DND-41 (cell line): ENCODE results near the gene PDLIM5.

Source experiments
- ATAC-seq: fragments of 200-7000 bp; cut with Tn5 transposase; 3 replicates; pipeline ENCODE4 v1.9.1; 2021; ENCODE audit warnings: low read depth; ENCODE audit not compliant: insufficient read depth
- DNase-seq: peaks from one replicate; pipeline ENCODE4 v3.0.0-alpha.2; 2020
- H2AFZ ChIP-seq: 2 replicates; pipeline ENCODE4 v1.6.0; 2012; ENCODE audit warnings: low read depth, low read length
- H3K27ac ChIP-seq: 2 replicates; pipeline ENCODE4 v1.5.1; 2012; ENCODE audit warnings: low read length, inconsistent platforms
- H3K27me3 ChIP-seq: fragments of 200-600 bp; sonication (generic); 2 replicates; pipeline ENCODE4 v1.6.0; 2012; ENCODE audit warnings: low read length, mild to moderate bottlenecking, inconsistent platforms; ENCODE audit not compliant: insufficient read depth, poor library complexity
- H3K36me3 ChIP-seq: 2 replicates; pipeline ENCODE4 v1.5.1; 2012; ENCODE audit warnings: low read length, inconsistent platforms; ENCODE audit not compliant: insufficient read depth
- H3K4me1 ChIP-seq: 2 replicates; pipeline ENCODE4 v1.5.1; 2012; ENCODE audit warnings: mild to moderate bottlenecking, low read length; ENCODE audit not compliant: insufficient read depth
- H3K4me2 ChIP-seq: 2 replicates; pipeline ENCODE4 v1.6.0; 2012; ENCODE audit warnings: mild to moderate bottlenecking, moderate library complexity, low read length, inconsistent platforms; ENCODE audit not compliant: insufficient read depth
- H3K4me3 ChIP-seq, 2 experiments: fragments of 200-600 bp in 1 of 2; shearing (Covaris generic) in 1 of 2; 2 replicates each; pipeline ENCODE4 v1.5.1; 2012 to 2016; ENCODE audit warnings: inconsistent platforms in 2 of 2, low read length in 2 of 2, mild to moderate bottlenecking in 2 of 2, low read depth in 1 of 2, moderate library complexity in 1 of 2
- H3K79me2 ChIP-seq: 2 replicates; pipeline ENCODE4 v1.6.0; 2012; ENCODE audit warnings: low read length, inconsistent platforms; ENCODE audit not compliant: insufficient read depth
- H3K9ac ChIP-seq: 2 replicates; pipeline ENCODE4 v1.6.0; 2012; ENCODE audit warnings: low read depth, mild to moderate bottlenecking, inconsistent platforms, low read length, moderate library complexity
- H3K9me3 ChIP-seq: 2 replicates; pipeline ENCODE4 v1.5.1; 2012; ENCODE audit warnings: low read length, moderate library complexity, mild to moderate bottlenecking, inconsistent platforms; ENCODE audit not compliant: insufficient read depth, severe bottlenecking
- H4K20me1 ChIP-seq: 2 replicates; pipeline ENCODE4 v1.6.0; 2012; ENCODE audit warnings: low read length; ENCODE audit not compliant: insufficient read depth
- EZH2 ChIP-seq: IDR thresholded peaks from 3 replicates; pipeline ENCODE4 v1.6.1; 2012; ENCODE audit warnings: borderline replicate concordance, low read depth, mild to moderate bottlenecking, moderate library complexity, low read length, inconsistent platforms; ENCODE audit not compliant: severe bottlenecking
- TF ChIP-seq, protein P1 (sequence below): IDR thresholded peaks from 2 replicates; pipeline ENCODE4 v1.5.1; 2012; ENCODE audit warnings: borderline replicate concordance, low read length, moderate library complexity, mild to moderate bottlenecking; ENCODE audit not compliant: poor library complexity, severe bottlenecking; ENCODE audit errors: extremely low read depth

PDLIM5 gene

DNA sequence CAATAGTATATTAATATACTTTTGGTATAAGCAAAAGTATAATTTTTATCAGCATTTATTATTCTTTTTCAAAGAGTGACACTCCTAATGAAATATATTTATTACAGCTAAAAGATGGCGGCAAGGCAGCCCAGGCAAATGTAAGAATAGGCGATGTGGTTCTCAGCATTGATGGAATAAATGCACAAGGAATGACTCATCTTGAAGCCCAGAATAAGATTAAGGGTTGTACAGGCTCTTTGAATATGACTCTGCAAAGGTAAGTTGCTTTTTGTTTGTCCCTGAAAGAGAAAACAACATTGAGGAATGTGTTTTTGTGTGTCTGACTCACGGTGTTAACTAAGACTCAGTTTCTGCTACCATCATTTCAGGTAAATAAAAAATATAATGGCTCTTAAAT is 71.9 kb downstream of the PDLIM5 start:
- Histone ChIP-seq H3K4me2 (no peak overlapping the region), H3K9ac (no peak overlapping the region), H3K27me3 (no peaks in the 10 kb centered on the region), H3K9me3 (no peaks in the 10 kb centered on the region), H3K4me1 (no peaks in the 10 kb centered on the region), H2AFZ (no peak overlapping the region), H3K79me2 (no peaks in the 10 kb centered on the region), H4K20me1 (no peaks in the 10 kb centered on the region), H3K36me3 (no peaks in the 10 kb centered on the region), H3K27ac (no peak overlapping the region), H3K4me3 (no peak overlapping the region)
- no peak for TF ChIP-seq EZH2
- TF ChIP-seq, protein P1, sequence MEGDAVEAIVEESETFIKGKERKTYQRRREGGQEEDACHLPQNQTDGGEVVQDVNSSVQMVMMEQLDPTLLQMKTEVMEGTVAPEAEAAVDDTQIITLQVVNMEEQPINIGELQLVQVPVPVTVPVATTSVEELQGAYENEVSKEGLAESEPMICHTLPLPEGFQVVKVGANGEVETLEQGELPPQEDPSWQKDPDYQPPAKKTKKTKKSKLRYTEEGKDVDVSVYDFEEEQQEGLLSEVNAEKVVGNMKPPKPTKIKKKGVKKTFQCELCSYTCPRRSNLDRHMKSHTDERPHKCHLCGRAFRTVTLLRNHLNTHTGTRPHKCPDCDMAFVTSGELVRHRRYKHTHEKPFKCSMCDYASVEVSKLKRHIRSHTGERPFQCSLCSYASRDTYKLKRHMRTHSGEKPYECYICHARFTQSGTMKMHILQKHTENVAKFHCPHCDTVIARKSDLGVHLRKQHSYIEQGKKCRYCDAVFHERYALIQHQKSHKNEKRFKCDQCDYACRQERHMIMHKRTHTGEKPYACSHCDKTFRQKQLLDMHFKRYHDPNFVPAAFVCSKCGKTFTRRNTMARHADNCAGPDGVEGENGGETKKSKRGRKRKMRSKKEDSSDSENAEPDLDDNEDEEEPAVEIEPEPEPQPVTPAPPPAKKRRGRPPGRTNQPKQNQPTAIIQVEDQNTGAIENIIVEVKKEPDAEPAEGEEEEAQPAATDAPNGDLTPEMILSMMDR, result no peak
- no peak for DNase-seq
- ATAC-seq, result no peak

DNA sequence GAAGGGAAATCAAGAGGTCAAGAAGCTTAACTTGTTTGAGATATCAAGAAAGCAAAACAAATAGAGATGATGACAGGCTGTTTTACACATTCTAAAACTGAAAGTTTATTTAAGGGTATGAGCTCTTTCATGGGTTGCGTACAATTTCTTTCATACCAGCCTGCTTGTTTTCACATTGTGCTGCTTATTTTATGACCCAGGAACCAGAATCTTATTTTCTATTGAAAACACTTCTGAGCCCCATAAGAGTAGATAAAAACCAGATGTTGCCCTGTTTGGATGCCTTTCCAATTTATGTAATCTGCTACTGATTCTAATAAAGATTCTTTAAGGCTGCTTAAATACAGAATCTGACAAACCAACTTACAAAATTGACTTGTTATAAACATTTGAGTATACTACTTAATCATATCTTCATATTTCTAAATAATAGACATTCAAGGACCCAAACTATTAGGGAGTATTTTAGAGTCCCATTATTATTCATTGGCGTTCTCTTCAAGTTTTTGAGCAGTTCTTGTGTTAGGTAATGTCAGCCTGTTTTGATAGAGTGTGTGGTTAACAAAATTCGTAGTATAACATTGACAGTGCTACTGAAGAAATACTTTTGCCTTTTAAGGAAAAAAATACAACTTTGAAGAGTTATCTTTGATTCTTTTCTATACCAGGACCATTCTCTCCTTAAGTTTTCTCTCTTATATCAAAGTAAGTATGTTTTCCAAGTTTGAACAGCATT is 74.4 kb downstream of the PDLIM5 start:
- Histone ChIP-seq H3K27me3 (no peaks in the 10 kb centered on the region), H3K4me1 (no peaks in the 10 kb centered on the region)

DNA sequence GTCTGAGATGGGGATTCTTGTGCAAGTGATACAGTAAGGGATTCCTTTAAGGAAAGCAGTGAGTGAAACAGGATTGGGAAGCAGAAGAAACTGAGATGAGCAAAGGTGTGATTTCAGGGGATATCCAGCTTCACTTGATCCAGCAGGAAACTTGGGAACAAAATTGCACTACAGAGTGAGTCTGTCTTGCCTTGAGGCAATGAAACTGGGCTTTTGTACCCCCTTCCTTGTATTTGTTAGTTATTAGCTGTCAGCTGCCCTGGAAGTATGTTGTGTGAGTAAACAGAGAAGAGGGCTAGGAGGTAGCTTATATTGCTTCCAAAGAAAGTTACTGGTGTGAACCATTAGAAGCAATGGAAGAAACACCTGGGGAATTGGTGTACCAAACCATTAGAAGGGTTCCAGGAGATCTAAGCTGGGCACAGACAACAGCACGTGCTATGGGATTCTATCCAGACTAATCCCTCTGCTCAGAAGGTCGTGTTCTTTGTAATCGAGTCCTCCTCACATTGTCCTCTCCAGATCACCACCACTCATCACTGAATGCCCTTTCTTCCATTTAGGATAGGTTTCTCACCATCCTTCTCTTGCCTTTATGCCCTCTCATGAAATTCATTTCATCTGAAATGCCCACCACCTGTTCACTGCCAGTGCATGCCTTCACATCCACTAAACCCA is 76.0 kb downstream of the PDLIM5 start:
- no peaks in the 10 kb centered on the region for H3K79me2 ChIP-seq
- no peaks in the 10 kb centered on the region for H3K27me3 ChIP-seq
- no peak for TF ChIP-seq EZH2
- TF ChIP-seq, protein P1, result no peak
- ATAC-seq (no peak), DNase-seq (no peak)
- H3K4me3 ChIP-seq, result no peak overlapping the region
- H3K9me3 ChIP-seq, result no peaks in the 10 kb centered on the region
- H3K4me2 ChIP-seq, result no peak overlapping the region
- H3K27ac ChIP-seq, result no peak overlapping the region
- no peaks in the 10 kb centered on the region for H4K20me1 ChIP-seq
- no peak overlapping the region for H3K9ac ChIP-seq
- H3K36me3 ChIP-seq, result no peaks in the 10 kb centered on the region
- no peak overlapping the region for H2AFZ ChIP-seq
- no peaks in the 10 kb centered on the region for H3K4me1 ChIP-seq

More for the DNA sequence above, 74.4 kb downstream of the PDLIM5 start:
- Histone ChIP-seq H2AFZ (no peak overlapping the region), H3K79me2 (no peaks in the 10 kb centered on the region), H4K20me1 (no peaks in the 10 kb centered on the region), H3K4me2 (no peak overlapping the region), H3K4me3 (no peak overlapping the region), H3K9ac (no peak overlapping the region), H3K9me3 (no peaks in the 10 kb centered on the region), H3K36me3 (no peaks in the 10 kb centered on the region), H3K27ac (no peak overlapping the region)
- no peak for TF ChIP-seq EZH2
- TF ChIP-seq, protein P1, result no peak
- DNase-seq (no peak), ATAC-seq (no peak)
